NCI-H1417 treated with DMSO at 0.1 percent for 48 hours (cell line): Measurements from ENCODE around the gene GCLC.

ENCODE experiments used
- DNase-seq: peaks from one replicate; lab custom pipeline; 2025; lab: John Stamatoyannopoulos, UW

Gene GCLC

GRCh38 chr6:53524455-53524815 lies 20.5 kb downstream of the GCLC start:
- no peak for DNase-seq

- no peak for DNase-seq
These were observed 21.1 kb downstream of the GCLC start for GRCh38 chr6:53523511-53524454.

- DNase-seq, result no peak
These were observed 24.5 kb downstream of the GCLC start for GRCh38 chr6:53520320-53520928.

- DNase-seq, result no peak
These were observed 26.0 kb downstream of the GCLC start for GRCh38 chr6:53518862-53519261.

- no peak for DNase-seq
These were observed 27.9 kb downstream of the GCLC start for GRCh38 chr6:53517021-53517420.

- no peak for DNase-seq
These were observed 30.2 kb downstream of the GCLC start for GRCh38 chr6:53514677-53515076.

- no peak for DNase-seq
These were observed 31.4 kb downstream of the GCLC start for GRCh38 chr6:53513519-53513966.

- no peak for DNase-seq
These were observed 31.8 kb downstream of the GCLC start for GRCh38 chr6:53513056-53513455.

GRCh38 chr6:53512626-53513025 lies 32.3 kb downstream of the GCLC start:
- no peak for DNase-seq

GRCh38 chr6:53510746-53511145 lies 34.2 kb downstream of the GCLC start:
- no peak for DNase-seq

GRCh38 chr6:53506872-53507271 lies 38.0 kb downstream of the GCLC start:
- no peak for DNase-seq

GRCh38 chr6:53504512-53504911 lies 40.4 kb downstream of the GCLC start:
- DNase-seq, result no peak

- no peak for DNase-seq
These were observed 41.8 kb downstream of the GCLC start for GRCh38 chr6:53503060-53503459.

- DNase-seq, result no peak
These were observed 43.5 kb downstream of the GCLC start for GRCh38 chr6:53501432-53501831.

- no peak for DNase-seq
These were observed 44.8 kb downstream of the GCLC start for GRCh38 chr6:53500095-53500494.

- no peak for DNase-seq
These were observed 45.8 kb downstream of the GCLC start for GRCh38 chr6:53499094-53499493.

GRCh38 chr6:53498649-53499048 lies 46.3 kb downstream of the GCLC start:
- no peak for DNase-seq

- DNase-seq, result no peak
These were observed 47.0 kb downstream of the GCLC start for GRCh38 chr6:53497905-53498304.

- no peak for DNase-seq
These were observed 48.0 kb downstream of the GCLC start for GRCh38 chr6:53496797-53497375.

- no peak for DNase-seq
These were observed 49.1 kb downstream of the GCLC start for GRCh38 chr6:53495506-53496499.

- DNase-seq, result no peak
These were observed 50.8 kb downstream of the GCLC start for GRCh38 chr6:53494076-53494475.

GRCh38 chr6:53493635-53494025 lies 51.3 kb downstream of the GCLC start:
- DNase-seq, result no peak
